Measurements from ENCODE around the gene PSME4.

The PSME4 gene

DNA sequence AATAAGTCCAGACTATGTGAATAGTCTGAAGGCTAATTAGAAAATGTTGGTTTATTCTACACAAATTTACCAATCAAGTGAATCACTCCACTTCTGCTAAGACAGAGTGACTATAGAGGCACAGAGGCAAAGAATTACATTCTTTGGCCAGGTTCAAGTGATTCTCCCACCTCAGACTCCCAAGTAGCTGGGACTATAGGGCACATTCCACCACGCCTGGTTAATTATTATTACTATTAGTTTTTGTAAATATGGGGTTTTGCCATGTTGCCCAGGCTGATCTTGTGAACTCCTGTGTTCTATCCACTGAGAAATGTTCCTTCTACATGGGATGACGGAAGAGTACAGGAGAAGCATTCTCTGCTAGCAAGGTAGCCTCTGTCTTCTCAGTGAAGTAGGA lies 37.6 kb upstream of the PSME4 start:
- Mint-ChIP-seq H3K9me3 (no peaks in the 10 kb centered on the region), H3K4me3 (no peak overlapping the region), H3K4me1 (peaks cover 9% of the 10 kb centered on the region), H3K27me3 (ENCODE audit: low read depth, poor library complexity) (no peaks in the 10 kb centered on the region), H3K27ac (no peak overlapping the region), H3K36me3 (ENCODE audit: low read depth) (peaks cover 12% of the 10 kb centered on the region)
- no peak for DNase-seq
- TF ChIP-seq, protein P1, sequence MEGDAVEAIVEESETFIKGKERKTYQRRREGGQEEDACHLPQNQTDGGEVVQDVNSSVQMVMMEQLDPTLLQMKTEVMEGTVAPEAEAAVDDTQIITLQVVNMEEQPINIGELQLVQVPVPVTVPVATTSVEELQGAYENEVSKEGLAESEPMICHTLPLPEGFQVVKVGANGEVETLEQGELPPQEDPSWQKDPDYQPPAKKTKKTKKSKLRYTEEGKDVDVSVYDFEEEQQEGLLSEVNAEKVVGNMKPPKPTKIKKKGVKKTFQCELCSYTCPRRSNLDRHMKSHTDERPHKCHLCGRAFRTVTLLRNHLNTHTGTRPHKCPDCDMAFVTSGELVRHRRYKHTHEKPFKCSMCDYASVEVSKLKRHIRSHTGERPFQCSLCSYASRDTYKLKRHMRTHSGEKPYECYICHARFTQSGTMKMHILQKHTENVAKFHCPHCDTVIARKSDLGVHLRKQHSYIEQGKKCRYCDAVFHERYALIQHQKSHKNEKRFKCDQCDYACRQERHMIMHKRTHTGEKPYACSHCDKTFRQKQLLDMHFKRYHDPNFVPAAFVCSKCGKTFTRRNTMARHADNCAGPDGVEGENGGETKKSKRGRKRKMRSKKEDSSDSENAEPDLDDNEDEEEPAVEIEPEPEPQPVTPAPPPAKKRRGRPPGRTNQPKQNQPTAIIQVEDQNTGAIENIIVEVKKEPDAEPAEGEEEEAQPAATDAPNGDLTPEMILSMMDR (IDR thresholded peaks at IDR 0.05): no peak

DNA sequence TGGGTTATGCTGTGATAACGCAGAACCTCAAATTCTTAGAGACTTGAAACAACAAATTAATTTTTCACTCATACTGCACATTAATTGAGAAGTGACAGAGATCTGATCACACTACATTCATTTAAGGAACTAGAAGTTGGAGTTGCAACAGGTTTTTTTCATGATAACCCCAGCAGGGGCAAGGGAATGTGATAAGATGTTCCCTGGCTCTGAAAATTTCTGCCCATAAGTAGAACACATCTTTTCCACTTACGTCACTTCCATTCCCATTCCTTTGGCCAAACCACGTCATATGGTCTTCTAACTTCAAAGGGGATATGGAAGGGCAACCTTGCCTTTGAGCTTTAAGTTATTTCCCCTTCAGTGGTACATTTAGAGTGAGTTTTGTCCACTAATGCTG lies 29.7 kb upstream of the PSME4 start:
- Mint-ChIP-seq H3K36me3 (ENCODE audit: low read depth) (peaks cover 15% of the 10 kb centered on the region), H3K4me3 (no peak overlapping the region), H3K4me1 (no peaks in the 10 kb centered on the region), H3K27ac (no peak overlapping the region), H3K27me3 (ENCODE audit: low read depth, poor library complexity) (no peaks in the 10 kb centered on the region), H3K9me3 (no peaks in the 10 kb centered on the region)
- DNase-seq: no peak
- TF ChIP-seq, protein P1 (IDR thresholded peaks at IDR 0.05): no peak

DNA sequence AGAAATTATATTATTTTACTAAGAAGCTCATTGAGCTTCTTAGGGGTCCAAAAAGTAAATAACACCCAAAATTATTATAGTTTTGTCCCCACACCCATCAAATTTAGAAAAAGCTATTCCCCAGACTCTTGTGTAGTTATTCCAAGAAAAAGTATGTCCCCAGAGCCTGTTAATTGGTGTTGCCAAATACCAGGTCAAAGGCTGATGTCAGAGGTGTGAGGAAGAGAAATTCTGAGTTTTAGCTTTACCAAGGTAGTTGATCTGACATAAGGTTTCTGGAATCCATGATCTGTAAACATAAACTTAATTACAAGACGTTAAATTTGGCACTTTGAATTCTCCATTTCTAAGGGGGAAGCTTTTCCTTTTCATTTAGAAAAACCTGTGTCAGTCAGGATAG lies 29.3 kb upstream of the PSME4 start:
- Mint-ChIP-seq H3K36me3 (ENCODE audit: low read depth) (peaks cover 15% of the 10 kb centered on the region), H3K27me3 (ENCODE audit: low read depth, poor library complexity) (no peaks in the 10 kb centered on the region), H3K27ac (no peak overlapping the region), H3K9me3 (no peaks in the 10 kb centered on the region), H3K4me3 (no peak overlapping the region), H3K4me1 (no peaks in the 10 kb centered on the region)
- TF ChIP-seq, protein P1 (IDR thresholded peaks at IDR 0.05): no peak
- no peak for DNase-seq

DNA sequence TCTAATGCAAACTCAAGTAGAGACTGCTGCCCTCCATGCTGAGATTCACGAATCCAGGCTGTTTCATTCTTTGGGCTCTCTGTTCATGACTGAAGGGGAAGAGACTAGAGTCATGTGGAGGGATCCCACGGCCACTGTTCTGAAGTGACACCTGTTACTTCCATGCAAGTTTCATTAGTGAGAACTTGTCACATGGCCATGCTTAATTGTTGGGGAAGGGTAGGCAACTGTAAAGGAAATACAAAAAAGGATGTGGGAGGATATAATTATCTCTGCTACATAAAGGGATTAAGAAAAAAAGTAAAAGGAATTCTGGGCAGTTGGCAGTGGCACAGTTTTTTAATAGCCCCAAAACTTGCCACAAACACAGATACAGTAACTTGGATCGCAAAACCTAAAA lies 28.0 kb upstream of the PSME4 start:
- Mint-ChIP-seq H3K27ac (no peak overlapping the region), H3K36me3 (ENCODE audit: low read depth) (peaks cover 9% of the 10 kb centered on the region)
- TF ChIP-seq, protein P1 (IDR thresholded peaks at IDR 0.05): no peak

DNA sequence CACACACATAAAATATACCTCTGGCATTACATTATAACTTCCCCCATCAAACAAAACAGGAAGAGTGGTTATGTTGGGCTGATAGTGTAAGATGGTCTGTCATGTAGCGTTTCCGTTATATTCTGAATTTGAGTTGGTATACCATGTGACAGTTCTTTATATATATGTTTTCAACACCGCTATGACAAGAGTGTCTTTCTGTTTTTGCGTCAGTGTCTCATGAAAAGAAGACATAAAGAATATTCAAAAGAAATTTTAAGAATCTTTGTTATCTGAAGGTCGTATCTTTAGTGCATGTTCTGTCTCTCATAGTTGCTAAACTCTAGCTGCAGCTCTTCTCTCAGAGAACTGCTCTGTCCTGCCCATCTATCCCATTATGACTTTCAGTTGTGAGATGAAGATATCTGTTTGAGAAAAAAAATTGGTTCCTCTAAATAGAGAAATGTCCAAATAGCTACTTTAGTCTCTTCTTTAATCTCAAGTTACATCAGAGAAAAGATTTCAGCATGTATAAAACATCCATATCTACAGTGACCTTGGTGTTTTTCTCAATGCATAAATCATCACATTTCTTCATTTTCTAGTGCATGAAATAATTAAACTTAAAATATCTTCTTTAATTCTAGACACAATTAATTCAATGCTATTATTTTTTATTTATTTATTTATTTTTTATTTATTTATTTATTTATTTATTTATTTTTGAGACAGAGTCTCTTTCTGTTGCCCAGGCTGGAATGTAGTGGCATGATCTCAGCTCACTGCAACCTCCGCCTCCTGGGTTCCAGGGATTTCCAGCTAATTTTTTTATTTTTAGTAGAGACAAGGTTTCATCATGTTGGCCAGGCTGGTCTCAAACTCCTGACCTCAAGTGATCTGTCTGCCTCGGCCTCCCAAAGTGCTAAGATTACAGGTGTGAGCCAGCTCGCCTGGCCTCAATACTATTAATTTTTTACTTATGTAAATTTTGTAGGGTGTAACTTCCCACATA lies 24.3 kb upstream of the PSME4 start:
- Mint-ChIP-seq H3K36me3 (ENCODE audit: low read depth) (peaks cover 20% of the 10 kb centered on the region), H3K4me1 (no peaks in the 10 kb centered on the region), H3K4me3 (no peak overlapping the region), H3K27me3 (ENCODE audit: low read depth, poor library complexity) (peaks cover 6% of the 10 kb centered on the region), H3K9me3 (peaks cover 5% of the 10 kb centered on the region), H3K27ac (no peak overlapping the region)
- TF ChIP-seq, protein P1 (IDR thresholded peaks at IDR 0.05): no peak
- DNase-seq: no peak

More for the DNA sequence above, 28.0 kb upstream of the PSME4 start:
- no peaks in the 10 kb centered on the region for H3K4me1 Mint-ChIP-seq
- no peaks in the 10 kb centered on the region for H3K9me3 Mint-ChIP-seq
- H3K27me3 Mint-ChIP-seq (ENCODE audit: low read depth, poor library complexity): peaks cover under 1% of the 10 kb centered on the region
- DNase-seq: no peak
- no peak overlapping the region for H3K4me3 Mint-ChIP-seq

DNA sequence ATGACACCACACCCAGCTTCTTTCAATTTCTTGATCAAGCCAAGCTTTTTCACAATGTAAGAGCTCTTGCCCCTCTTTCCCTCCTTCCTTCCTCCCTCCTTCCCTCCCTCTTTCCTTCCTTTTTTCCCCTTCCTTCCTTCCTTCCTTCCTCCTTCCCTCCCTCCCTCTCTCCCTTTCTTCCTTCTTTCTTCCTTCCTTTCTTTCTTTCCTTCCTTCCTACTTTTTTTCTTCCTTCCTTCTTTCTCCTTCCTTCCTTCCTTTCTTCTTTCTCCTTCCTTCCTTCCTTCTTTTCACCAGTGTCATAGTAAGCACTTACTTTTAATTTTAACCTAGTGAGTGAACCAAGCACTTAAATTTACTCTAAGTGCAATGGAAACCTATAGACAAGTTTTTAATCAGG lies 21.2 kb upstream of the PSME4 start:
- Mint-ChIP-seq H3K4me3 (no peak overlapping the region), H3K4me1 (peaks cover 8% of the 10 kb centered on the region), H3K36me3 (ENCODE audit: low read depth) (peaks cover 20% of the 10 kb centered on the region), H3K27ac (no peak overlapping the region), H3K9me3 (peaks cover 5% of the 10 kb centered on the region), H3K27me3 (ENCODE audit: low read depth, poor library complexity) (peaks cover 6% of the 10 kb centered on the region)
- TF ChIP-seq, protein P1 (IDR thresholded peaks at IDR 0.05): no peak
- DNase-seq: no peak

All from nephron progenitor cell (in vitro differentiated cells).